SK-N-SH (cell line): ENCODE data around the gene KCNT1.

ENCODE experiments used
- CHD2 ChIP-seq: fragments of 150-350 bp; IDR thresholded peaks from 2 replicates; pipeline ENCODE4 v1.6.1; 2018; ENCODE audit warnings: low read length; ENCODE audit not compliant: partially characterized antibody
- EP300 ChIP-seq, 2 experiments: IDR thresholded peaks; 2 replicates each; pipeline versions ENCODE4 v1.4.0 to v1.6.1; 2012; ENCODE audit warnings: borderline replicate concordance in 1 of 2, low read depth in 1 of 2, low read length in 1 of 2
- FOXJ3 ChIP-seq: sonication (generic); formaldehyde crosslinking; IDR thresholded peaks from 2 replicates; pipeline ENCODE4 v1.5.1; 2020; ENCODE audit warnings: mild to moderate bottlenecking, missing genetic modification reagents
- GABPA ChIP-seq: IDR thresholded peaks from 2 replicates; pipeline ENCODE4 v1.4.0; 2012; ENCODE audit warnings: low read depth, mild to moderate bottlenecking
- JUND ChIP-seq: IDR thresholded peaks from 2 replicates; pipeline ENCODE4 v1.4.0; 2012
- POLR2AphosphoS5 ChIP-seq: IDR thresholded peaks from 2 replicates; pipeline ENCODE4 v1.6.1; 2012; ENCODE audit warnings: low read depth, low read length
- RCOR1 ChIP-seq: fragments of 150-350 bp; IDR thresholded peaks from 2 replicates; pipeline ENCODE4 v1.6.1; 2017; ENCODE audit warnings: antibody characterized with exemption, low read length
- RXRA ChIP-seq: IDR thresholded peaks from 2 replicates; pipeline ENCODE4 v1.4.0; 2012; ENCODE audit warnings: low read depth, mild to moderate bottlenecking, borderline replicate concordance
- SMC3 ChIP-seq: IDR thresholded peaks from 2 replicates; pipeline ENCODE4 v1.6.1; 2012; ENCODE audit warnings: low read depth, low read length, improper control_type of control experiment
- TAF1 ChIP-seq: IDR thresholded peaks from 2 replicates; pipeline ENCODE4 v1.6.1; 2012; ENCODE audit warnings: low read depth, mild to moderate bottlenecking, low read length, moderate library complexity, borderline replicate concordance
- TF ChIP-seq, protein P1 (sequence below): fragments of 200-600 bp; sonication (generic); IDR thresholded peaks from 2 replicates; pipeline ENCODE4 v1.6.1; 2017; ENCODE audit warnings: antibody characterized with exemption, mild to moderate bottlenecking, moderate library complexity
- TF ChIP-seq, protein P2 (sequence below): IDR thresholded peaks from 2 replicates; pipeline ENCODE4 v1.4.0; 2012; ENCODE audit warnings: low read depth
- TF ChIP-seq, protein P3 (sequence below): IDR thresholded peaks from 2 replicates; pipeline ENCODE4 v1.4.0; 2012; ENCODE audit warnings: low read depth, borderline replicate concordance
- TF ChIP-seq, protein P4 (sequence below): IDR thresholded peaks from 2 replicates; pipeline ENCODE4 v1.6.1; 2012; ENCODE audit warnings: mild to moderate bottlenecking, low read depth, low read length, moderate library complexity

DNA sequence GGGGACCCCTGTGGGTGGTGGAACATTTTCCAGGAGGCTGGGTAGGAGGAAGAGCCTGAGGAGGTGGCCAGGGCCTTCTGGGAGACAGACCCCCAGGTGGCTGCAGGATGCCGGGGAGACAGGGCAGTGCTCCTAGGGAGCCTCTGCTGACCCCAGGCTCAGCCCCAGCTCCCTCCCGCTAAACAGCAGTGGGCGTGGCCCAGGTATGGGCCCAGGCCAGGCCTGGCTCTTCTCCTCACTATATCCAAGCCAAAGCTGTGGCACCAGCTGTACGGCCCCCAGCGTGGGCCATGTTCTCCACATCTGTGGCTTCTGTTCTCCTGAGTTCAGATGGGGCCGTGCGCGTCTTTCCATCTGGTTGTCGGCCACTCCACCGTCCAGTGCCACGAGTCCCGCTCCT lies 58.5 kb downstream of the KCNT1 start:
- TF ChIP-seq, protein P1, sequence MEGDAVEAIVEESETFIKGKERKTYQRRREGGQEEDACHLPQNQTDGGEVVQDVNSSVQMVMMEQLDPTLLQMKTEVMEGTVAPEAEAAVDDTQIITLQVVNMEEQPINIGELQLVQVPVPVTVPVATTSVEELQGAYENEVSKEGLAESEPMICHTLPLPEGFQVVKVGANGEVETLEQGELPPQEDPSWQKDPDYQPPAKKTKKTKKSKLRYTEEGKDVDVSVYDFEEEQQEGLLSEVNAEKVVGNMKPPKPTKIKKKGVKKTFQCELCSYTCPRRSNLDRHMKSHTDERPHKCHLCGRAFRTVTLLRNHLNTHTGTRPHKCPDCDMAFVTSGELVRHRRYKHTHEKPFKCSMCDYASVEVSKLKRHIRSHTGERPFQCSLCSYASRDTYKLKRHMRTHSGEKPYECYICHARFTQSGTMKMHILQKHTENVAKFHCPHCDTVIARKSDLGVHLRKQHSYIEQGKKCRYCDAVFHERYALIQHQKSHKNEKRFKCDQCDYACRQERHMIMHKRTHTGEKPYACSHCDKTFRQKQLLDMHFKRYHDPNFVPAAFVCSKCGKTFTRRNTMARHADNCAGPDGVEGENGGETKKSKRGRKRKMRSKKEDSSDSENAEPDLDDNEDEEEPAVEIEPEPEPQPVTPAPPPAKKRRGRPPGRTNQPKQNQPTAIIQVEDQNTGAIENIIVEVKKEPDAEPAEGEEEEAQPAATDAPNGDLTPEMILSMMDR, result no peak
- TF ChIP-seq, protein P2, sequence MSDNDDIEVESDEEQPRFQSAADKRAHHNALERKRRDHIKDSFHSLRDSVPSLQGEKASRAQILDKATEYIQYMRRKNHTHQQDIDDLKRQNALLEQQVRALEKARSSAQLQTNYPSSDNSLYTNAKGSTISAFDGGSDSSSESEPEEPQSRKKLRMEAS, result no peak
- TF ChIP-seq SMC3, result no peak
- TF ChIP-seq RCOR1, result no peak
- TF ChIP-seq, protein P3, sequence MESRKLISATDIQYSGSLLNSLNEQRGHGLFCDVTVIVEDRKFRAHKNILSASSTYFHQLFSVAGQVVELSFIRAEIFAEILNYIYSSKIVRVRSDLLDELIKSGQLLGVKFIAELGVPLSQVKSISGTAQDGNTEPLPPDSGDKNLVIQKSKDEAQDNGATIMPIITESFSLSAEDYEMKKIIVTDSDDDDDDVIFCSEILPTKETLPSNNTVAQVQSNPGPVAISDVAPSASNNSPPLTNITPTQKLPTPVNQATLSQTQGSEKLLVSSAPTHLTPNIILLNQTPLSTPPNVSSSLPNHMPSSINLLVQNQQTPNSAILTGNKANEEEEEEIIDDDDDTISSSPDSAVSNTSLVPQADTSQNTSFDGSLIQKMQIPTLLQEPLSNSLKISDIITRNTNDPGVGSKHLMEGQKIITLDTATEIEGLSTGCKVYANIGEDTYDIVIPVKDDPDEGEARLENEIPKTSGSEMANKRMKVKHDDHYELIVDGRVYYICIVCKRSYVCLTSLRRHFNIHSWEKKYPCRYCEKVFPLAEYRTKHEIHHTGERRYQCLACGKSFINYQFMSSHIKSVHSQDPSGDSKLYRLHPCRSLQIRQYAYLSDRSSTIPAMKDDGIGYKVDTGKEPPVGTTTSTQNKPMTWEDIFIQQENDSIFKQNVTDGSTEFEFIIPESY, result no peak
- no peak for TF ChIP-seq GABPA
- no peak for TF ChIP-seq EP300 (IDR thresholded peaks at IDR 0.05; ENCODE audit: borderline replicate concordance in 1 of 2, low read depth in 1 of 2, low read length in 1 of 2)
- no peak for TF ChIP-seq RXRA
- TF ChIP-seq TAF1, result no peak
- no peak for TF ChIP-seq JUND
- TF ChIP-seq, protein P4, sequence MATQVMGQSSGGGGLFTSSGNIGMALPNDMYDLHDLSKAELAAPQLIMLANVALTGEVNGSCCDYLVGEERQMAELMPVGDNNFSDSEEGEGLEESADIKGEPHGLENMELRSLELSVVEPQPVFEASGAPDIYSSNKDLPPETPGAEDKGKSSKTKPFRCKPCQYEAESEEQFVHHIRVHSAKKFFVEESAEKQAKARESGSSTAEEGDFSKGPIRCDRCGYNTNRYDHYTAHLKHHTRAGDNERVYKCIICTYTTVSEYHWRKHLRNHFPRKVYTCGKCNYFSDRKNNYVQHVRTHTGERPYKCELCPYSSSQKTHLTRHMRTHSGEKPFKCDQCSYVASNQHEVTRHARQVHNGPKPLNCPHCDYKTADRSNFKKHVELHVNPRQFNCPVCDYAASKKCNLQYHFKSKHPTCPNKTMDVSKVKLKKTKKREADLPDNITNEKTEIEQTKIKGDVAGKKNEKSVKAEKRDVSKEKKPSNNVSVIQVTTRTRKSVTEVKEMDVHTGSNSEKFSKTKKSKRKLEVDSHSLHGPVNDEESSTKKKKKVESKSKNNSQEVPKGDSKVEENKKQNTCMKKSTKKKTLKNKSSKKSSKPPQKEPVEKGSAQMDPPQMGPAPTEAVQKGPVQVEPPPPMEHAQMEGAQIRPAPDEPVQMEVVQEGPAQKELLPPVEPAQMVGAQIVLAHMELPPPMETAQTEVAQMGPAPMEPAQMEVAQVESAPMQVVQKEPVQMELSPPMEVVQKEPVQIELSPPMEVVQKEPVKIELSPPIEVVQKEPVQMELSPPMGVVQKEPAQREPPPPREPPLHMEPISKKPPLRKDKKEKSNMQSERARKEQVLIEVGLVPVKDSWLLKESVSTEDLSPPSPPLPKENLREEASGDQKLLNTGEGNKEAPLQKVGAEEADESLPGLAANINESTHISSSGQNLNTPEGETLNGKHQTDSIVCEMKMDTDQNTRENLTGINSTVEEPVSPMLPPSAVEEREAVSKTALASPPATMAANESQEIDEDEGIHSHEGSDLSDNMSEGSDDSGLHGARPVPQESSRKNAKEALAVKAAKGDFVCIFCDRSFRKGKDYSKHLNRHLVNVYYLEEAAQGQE, result no peak
- TF ChIP-seq POLR2AphosphoS5, result no peak
- no peak for TF ChIP-seq CHD2
- no peak for TF ChIP-seq FOXJ3 (CRISPR knock-in tag)
